ENCODE results near the gene DAPK1. TPM values are rescaled to one million over a fixed set of nuclear protein-coding genes. Genes with fewer than 3 reads are reported as not detected.

Gene DAPK1
- total and polyA plus RNA-seq, 2 donors (not counting 3 experiments of a cell fraction or from before 2014, with no cell fraction given) = 58.9 to 119 TPM

DNA sequence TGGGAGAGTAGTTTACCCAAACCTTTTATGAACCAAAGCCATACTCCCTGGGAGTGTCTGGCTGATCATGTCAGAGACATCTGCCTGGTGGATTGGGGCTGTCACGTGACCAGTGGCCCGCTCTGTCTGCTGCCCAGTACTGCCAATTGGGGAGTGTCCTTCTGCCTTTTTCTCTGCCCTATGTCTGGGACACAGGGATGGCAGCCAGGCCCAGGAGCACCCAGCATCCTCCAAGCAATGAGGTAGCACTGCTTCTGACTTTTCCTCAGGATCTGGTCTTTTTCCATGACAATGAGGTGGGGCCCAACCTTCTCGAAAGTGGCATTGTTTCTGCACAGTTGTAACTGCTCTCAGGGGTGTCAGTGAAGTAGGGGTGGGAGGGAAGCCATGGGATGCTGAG, 21.8 kb downstream of the DAPK1 start:
- Histone ChIP-seq H3K4me1 (ENCODE audit: control insufficient read depth, extremely low read depth, insufficient read depth, low read length) (peaks cover 35% of the 10 kb centered on the region), H2AFZ (ENCODE audit: low read depth, low read length) (no peak overlapping the region), H3K9me3 (replicated peaks; ENCODE audit: control insufficient read depth, insufficient read depth, low read length) (no peaks in the 10 kb centered on the region), H3K4me2 (ENCODE audit: insufficient read depth, low read length) (no peak overlapping the region), H3K9ac (replicated peaks; ENCODE audit: extremely low read depth, insufficient read depth, low read length) (no peak overlapping the region), H3K4me3 (replicated peaks in 1 of 3; ENCODE audit: insufficient read depth in 1 of 3, low read depth in 1 of 3, low read length in 3 of 3) (no peak overlapping the region), H3K27ac (ENCODE audit: insufficient read depth, low read depth, low read length) (no peak overlapping the region), H4K20me1 (replicated peaks; ENCODE audit: control insufficient read depth, extremely low read depth, insufficient read depth, low read length) (no peaks in the 10 kb centered on the region), H3K27me3 (ENCODE audit: control insufficient read depth in 2 of 2, insufficient read depth in 2 of 2, low read length in 2 of 2) (no peaks in the 10 kb centered on the region), H3K9me1 (replicated peaks; ENCODE audit: control insufficient read depth, extremely low read depth, insufficient read depth, low read length) (no peaks in the 10 kb centered on the region), H3K36me3 (ENCODE audit: control insufficient read depth in 2 of 2, extremely low read depth in 1 of 2, insufficient read depth in 2 of 2, low read length in 2 of 2) (peaks cover 0 to 7% of the 10 kb centered on the region in 2 experiments), H3K79me2 (ENCODE audit: control insufficient read depth, insufficient read depth, low read length) (peaks cover 16% of the 10 kb centered on the region)
- ChIA-PET POLR2A (no interaction called here), CTCF (interaction anchor here (0.6 kb wide), 1 partner anchor 20 kb away, joined by 3 read pairs; no protein-coding TSS in a partner anchor)
- FAIRE-seq = no peak
- intact Hi-C loops (cut with micrococcal nuclease) = loop anchor here (5.0 kb wide), 1 partner anchor 1172 kb away; no protein-coding TSS in a partner anchor
- TF ChIP-seq MYC (IDR thresholded peaks at IDR 0.05; ENCODE audit: low read depth, low read length) (no peak), GATA2 (IDR thresholded peaks at IDR 0.05; ENCODE audit: insufficient read depth, insufficient read length, low read depth, low read length) (no peak), FOS (IDR thresholded peaks at IDR 0.05; ENCODE audit: borderline replicate concordance, insufficient read depth, low read length) (no peak), POLR2A (IDR thresholded peaks at IDR 0.05; ENCODE audit: low read depth, low read length) (no peak), POLR2AphosphoS5 (IDR thresholded peaks at IDR 0.05; ENCODE audit: insufficient read depth, low read depth, low read length) (no peak), JUN (IDR thresholded peaks at IDR 0.05; ENCODE audit: borderline replicate concordance, insufficient read depth, insufficient read length, low read depth) (no peak), EZH2 (IDR thresholded peaks at IDR 0.05; ENCODE audit: borderline replicate concordance, low read depth, low read length, severe bottlenecking) (no peak)
- TF ChIP-seq, protein P1, sequence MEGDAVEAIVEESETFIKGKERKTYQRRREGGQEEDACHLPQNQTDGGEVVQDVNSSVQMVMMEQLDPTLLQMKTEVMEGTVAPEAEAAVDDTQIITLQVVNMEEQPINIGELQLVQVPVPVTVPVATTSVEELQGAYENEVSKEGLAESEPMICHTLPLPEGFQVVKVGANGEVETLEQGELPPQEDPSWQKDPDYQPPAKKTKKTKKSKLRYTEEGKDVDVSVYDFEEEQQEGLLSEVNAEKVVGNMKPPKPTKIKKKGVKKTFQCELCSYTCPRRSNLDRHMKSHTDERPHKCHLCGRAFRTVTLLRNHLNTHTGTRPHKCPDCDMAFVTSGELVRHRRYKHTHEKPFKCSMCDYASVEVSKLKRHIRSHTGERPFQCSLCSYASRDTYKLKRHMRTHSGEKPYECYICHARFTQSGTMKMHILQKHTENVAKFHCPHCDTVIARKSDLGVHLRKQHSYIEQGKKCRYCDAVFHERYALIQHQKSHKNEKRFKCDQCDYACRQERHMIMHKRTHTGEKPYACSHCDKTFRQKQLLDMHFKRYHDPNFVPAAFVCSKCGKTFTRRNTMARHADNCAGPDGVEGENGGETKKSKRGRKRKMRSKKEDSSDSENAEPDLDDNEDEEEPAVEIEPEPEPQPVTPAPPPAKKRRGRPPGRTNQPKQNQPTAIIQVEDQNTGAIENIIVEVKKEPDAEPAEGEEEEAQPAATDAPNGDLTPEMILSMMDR (IDR thresholded peaks at IDR 0.05; ENCODE audit: extremely low read depth in 1 of 2, insufficient read depth in 1 of 2, low read depth in 1 of 2, low read length in 2 of 2) = no peak
- TF ChIP-seq, protein P2, sequence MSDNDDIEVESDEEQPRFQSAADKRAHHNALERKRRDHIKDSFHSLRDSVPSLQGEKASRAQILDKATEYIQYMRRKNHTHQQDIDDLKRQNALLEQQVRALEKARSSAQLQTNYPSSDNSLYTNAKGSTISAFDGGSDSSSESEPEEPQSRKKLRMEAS (IDR thresholded peaks at IDR 0.05; ENCODE audit: insufficient read depth, insufficient read length) = no peak
- dilution Hi-C loops (cut with MboI; ENCODE audit: extremely low pct_ligation_motif_present, low sequenced_read_pairs) = no loop called here
- DNase-seq (ENCODE audit: low read depth, low spot score) = no peak
- no TSS peak for BruUV-seq (replicated peaks)
